Stimulated activated CD4-positive, alpha-beta T cell treated with anti-CD3 and anti-CD28 coated beads, Interleukin-1b, Interleukin-23, amount 100 ng/mL, for 1 hour (primary cell): ENCODE measurements around the gene ASPSCR1.
A peak's percentile ranks its signal among the peaks of the same experiment; 100 is the strongest.
"Not testable (repeated sequence)": the region's sequence is repeated elsewhere in the genome, so short reads cannot be mapped to it uniquely, and the experiment has no call there.

Source experiments
- DNase-seq, 2 donors: peaks; one replicate each; pipeline ENCODE4 v3.0.0-alpha.2; 2020; ENCODE audit warnings: low read depth in 2 of 2

The ASPSCR1 gene

GRCh38 chr17:81941484-81942166 is 35.8 kb upstream of the ASPSCR1 start:
- DNase-seq: no peak

- no peak for DNase-seq
Measured at GRCh38 chr17:81942167-81942553, 35.3 kb upstream of the ASPSCR1 start.

- DNase-seq: no peak
Measured at GRCh38 chr17:81944858-81945257, 32.6 kb upstream of the ASPSCR1 start.

- no peak for DNase-seq
Measured at GRCh38 chr17:81947189-81947588, 30.2 kb upstream of the ASPSCR1 start, which contains the start of gene MYADML2. Gene MYADML2, minus strand, starts transcription at chr17:81947233. Its CDS starts 5,492 bp downstream, at chr17:81941741.

GRCh38 chr17:81948635-81949378 is 28.6 kb upstream of the ASPSCR1 start:
- DNase-seq: no peak

- DNase-seq: no peak
Measured at GRCh38 chr17:81950501-81950900, 26.9 kb upstream of the ASPSCR1 start.

- no peak for DNase-seq
Measured at GRCh38 chr17:81951785-81952684, 25.4 kb upstream of the ASPSCR1 start.

- no peak for DNase-seq
Measured at GRCh38 chr17:81952792-81953228, 24.6 kb upstream of the ASPSCR1 start.

GRCh38 chr17:81953443-81953842 is 24.0 kb upstream of the ASPSCR1 start:
- not testable (repeated sequence) for DNase-seq

GRCh38 chr17:81954131-81955057 is 23.0 kb upstream of the ASPSCR1 start:
- no peak for DNase-seq

GRCh38 chr17:81955058-81955681 is 22.3 kb upstream of the ASPSCR1 start:
- DNase-seq: no peak

GRCh38 chr17:81955756-81956544 is 21.5 kb upstream of the ASPSCR1 start:
- DNase-seq: no peak

GRCh38 chr17:81956607-81957589 is 20.5 kb upstream of the ASPSCR1 start:
- no peak for DNase-seq

- DNase-seq: no peak
Measured at GRCh38 chr17:81957691-81958432, 19.6 kb upstream of the ASPSCR1 start.

GRCh38 chr17:81958633-81959342 is 18.6 kb upstream of the ASPSCR1 start:
- DNase-seq: no peak

- DNase-seq: peak; percentile 70 to 80
Measured at GRCh38 chr17:81959362-81960129, 17.9 kb upstream of the ASPSCR1 start.
